CD4-positive, alpha-beta T cell treated with Interleukin-2 at 100 ng/mL for 4 hours (primary cell): ENCODE data around the gene CHAF1A.

Source experiments
- DNase-seq: peaks from one replicate; pipeline ENCODE4 v3.0.0-alpha.2; 2020; ENCODE audit warnings: low spot score

The CHAF1A gene

GRCh38 chr19:4379383-4380253, 22.8 kb upstream of the CHAF1A start:
- peak; percentile 39 for DNase-seq

- peak; percentile 61 for DNase-seq
Measured at GRCh38 chr19:4380254-4380727, 22.1 kb upstream of the CHAF1A start.

DNA sequence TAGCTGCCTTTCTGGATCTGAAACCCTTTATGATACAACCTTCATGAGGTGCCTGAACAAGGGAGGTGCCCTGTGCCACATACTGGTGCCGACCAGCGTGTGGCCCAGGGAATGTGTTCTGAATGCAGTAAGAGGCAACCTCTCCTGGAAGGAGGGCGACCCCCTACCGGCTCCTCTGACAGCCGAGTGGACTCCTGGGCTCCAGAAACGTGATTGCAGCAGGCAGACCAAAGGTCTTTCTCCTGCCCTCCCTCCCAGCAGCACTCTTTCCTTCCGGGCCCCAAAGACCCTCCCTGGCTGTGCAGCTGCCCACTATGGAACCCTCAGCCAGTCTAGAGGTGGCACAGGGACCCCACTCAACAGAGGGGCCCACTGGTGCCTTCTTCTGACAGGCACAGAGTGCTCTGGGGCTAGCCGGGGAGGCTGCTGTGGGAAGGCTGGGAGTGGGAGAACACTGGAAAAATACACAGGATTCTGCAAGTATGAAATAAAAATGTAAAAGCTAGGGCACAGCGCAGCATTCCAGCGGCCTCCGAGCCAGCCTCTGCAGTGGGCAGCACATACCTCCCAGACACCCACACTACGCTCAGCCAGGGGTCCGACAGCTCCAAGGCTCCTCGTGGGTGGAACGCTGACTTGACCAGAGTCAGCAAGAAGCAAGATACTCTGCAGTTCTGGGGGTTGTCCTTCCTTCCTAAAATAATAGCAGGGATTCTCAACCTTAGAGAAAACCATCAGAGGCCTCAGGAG, 17.0 kb upstream of the CHAF1A start:
- no peak for DNase-seq

GRCh38 chr19:4386041-4386782, 16.2 kb upstream of the CHAF1A start:
- no peak for DNase-seq

- no peak for DNase-seq
Measured at GRCh38 chr19:4388337-4389063, 13.9 kb upstream of the CHAF1A start.

DNA sequence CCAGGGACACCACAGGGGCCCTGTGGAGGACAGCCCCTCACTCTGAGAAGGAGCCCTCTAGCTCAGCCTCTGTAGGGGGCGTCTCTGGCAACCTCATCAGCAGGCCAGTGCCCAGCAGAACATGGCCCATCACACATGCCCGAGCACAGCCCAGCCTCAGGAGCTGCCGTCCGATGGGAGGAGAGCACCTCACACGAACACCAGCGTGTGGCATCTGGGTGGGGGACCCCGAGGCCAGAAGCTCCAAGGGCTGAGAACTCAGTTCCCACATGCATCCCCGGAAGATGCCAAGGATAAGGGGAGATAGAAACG, 13.4 kb upstream of the CHAF1A start:
- DNase-seq = no peak

DNA sequence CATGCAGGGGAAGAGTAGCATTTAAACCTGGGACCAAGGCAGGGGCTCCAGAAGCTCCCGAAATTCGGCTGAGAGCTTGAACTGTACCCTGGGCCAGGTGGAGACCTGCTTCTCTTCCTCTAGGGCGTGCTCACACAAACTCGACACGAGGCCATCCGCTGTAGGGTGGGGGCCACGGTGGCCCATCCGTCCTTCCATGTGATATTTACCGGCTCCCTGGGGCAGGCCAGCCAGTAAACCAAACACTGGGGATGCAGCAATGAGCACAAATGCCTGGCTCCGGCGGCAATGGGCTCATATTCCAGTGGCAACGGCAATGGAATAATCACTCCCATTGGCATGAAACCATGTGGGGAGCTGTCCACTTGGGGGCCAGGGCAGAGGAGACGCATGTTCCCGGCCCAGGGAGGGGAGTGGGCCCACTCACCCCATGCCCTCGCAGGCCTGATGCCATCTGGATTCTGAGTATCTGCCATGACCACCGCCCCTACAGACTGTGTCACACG, 12.9 kb upstream of the CHAF1A start:
- no peak for DNase-seq

GRCh38 chr19:4390017-4390566, 12.3 kb upstream of the CHAF1A start:
- no peak for DNase-seq

DNA sequence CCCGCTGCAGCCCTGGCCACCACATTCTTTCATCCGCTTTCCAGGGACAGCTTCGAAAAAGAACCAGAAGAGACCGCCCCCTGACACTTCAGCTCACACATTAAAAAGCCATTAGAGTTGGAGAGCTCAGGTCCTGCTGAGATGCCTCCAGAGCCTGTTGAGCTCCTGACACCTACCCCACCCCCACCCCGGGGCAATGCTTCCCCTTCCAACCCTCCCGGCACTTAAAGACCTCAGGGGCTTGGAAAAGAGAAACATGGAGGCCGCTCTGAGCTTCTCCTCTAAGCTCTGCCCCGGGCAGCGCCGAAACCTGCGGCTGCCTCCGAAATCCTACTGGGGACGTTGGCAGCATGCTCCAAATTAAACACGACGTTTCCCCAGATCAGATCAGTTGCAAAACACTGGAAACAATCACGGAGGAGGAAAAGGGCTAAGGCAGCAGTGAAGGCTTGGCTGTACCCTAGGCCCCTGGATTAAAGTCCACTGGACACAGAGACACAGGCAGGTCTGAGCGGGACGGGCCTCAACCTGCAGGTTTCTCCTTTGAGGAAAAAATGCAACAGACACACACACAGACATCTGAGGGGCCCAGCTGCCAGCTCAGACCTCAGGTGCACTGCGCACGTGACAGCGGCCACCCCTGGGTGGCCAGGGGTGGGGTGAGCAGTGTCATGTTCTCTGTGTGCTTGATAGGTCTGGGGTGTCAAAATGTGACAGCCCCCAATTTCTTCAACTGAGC, 11.7 kb upstream of the CHAF1A start:
- no peak for DNase-seq

DNA sequence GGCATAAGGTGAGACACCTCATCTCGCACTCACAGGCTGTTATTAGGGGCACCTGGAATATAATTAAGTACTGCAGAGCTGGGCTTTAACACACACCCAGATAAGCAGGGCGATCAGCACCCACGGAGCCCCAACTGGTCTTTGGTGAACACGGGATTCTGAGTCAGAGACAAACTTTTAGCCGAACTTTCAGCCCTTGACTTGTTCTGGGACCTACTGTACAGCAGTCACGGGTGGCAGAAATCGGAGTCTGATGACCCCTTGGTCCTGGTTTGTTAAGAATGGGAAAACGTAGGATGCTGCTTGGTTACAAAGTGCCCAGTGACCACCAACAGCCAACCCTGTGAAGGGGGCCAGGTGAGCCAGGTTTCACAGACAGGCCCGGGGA, 11.1 kb upstream of the CHAF1A start:
- DNase-seq = no peak

DNA sequence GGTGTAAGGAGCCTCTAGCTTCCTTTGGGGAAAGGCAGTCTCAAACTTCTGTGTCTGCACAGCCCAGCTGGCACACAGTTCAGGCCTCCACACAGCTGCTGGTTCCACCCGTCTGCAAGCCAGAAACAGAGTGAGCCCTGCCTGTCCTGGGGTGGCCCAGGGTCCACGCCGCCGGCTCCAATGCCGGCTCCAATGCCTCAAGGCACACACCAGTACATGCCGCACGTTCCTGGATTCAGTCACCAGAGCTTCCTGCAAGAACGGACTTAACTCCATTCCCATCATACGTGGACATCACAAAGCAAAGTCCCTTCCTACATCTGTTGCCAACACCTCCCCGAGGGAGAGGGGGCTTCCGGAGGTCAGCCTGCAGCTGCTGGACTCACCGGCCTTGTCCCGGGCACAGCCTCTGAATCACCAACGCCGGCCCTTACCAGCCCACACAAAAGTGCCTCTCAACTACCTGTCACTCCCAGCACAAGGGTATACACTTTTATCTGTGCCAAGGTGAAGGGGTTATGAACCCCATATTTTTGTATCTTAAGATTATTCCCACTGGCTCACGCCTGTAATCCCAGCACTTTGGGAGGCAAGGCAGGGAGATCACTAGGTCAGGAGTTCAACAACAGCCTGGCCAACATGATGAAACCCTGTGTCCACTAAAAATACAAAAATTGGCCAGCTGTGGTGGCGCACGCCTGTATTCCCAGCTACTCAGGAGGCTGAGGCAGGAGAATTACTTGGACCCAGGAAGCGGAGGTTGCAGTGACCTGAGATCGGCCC, 10.5 kb upstream of the CHAF1A start:
- no peak for DNase-seq

DNA sequence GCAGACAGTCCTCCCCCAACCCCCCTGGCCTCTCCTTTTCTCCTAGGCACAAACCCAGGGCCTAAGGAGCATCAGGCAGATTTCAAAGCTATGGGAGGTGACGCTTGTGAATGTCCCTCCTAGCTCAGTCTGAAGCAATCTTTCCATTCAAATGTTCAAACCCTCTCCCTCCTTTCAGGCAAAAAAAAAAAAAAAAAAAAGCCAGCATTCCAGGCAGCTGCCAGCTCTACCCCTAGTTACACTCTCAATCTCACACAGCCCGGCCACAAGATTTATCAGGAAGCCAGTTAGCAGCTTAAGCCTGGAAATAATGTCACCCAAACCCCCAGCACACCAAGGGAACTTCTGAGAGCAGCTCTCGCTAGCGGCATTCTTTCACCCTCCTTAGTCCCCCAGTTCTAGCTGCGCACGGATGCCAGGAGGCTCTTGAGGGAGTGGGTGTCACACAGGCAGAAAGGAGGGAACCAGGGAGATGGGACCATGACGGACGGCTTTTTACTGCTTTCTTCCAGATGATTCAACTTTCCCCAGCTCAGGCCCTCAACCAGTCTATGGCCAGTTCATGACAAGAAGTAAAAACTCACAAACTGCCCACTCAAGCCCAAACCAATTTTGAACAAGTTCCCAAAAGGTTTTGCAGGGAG, 8.4 kb upstream of the CHAF1A start:
- DNase-seq = no peak

GRCh38 chr19:4396949-4397783, 5.3 kb upstream of the CHAF1A start:
- DNase-seq = no peak

DNA sequence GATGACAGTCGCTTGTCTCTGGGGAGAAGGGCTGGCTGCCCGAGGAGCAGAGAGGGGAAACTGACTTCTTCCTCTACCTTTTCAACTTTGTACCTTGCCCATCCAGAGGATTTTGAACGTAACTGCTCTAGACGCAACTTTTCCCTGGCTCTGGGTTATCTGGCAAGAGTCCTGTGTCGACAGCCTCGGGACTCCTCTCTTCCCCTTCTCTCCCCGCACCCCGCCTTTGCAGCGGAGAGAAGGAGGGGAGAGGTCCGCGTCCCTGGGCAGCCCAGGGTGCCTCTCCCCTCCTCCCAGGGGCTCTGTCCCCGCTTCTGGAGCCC, 2.7 kb upstream of the CHAF1A start:
- DNase-seq = no peak

- DNase-seq = peak; percentile 90
Measured at GRCh38 chr19:4400135-4400936, 2.1 kb upstream of the CHAF1A start, which contains the start of gene SH3GL1. TSS of gene SH3GL1 (minus strand) at chr19:4400547. CDS start at chr19:4400368, 179 bp downstream.

DNA sequence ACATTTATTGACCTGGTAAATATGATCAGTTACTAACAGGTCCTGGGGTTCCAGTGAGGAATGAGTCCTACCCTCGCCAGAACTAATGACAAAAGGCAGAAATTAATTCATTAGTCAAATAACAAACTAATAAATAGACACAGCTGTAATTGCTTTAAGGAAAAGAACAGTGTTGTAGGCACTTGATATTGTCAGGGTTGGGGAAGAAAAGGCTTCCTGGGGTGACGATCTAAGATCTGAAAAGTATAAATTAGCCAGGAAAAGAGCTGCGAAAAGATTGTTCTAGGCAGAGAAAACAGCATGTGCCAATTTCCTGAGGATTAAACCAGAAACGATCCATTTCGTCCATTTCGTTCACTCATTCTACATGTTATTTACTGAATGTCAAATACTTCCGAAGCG, 670 bp upstream of the CHAF1A start:
- no peak for DNase-seq

DNA sequence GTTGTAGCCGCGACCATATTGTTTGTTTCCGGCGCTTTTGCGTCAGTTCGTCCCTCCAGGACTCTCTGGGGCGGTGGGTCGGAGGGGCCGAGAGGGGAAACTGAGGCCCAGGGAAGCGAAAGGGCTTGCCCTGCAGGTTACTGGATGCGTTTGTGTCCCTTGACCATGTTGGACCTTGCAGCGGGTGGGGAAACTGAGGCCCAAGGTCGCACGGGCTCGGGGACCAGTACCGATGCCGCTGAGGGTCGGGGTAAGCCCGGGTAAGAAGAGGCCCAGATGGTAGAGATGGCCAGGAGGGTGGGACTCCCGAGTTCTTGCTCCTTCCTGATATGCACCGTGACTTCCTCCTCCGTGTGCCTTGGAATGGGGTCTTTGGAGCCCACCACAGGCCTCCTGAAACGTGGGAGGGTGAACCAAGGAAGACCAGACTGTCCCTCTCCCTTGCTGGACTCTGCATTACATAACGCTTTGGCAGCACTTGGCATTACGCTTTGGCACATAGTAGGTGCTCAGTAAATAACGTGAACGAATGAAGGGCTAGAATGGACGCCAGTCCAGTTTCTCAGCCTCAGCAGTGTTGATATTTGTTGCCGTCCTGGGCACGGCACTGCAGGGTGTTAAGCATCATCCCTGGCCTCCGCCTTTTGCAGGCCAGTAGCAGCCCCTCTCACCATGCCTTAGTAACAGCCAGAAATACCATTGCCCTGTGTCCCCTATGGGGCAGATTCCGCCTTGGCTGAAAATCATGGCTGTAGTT, 743 bp downstream of the CHAF1A start:
- DNase-seq = no peak
